ENCODE data around the gene ALPP. TPM values are rescaled to one million over a fixed set of nuclear protein-coding genes. Genes with fewer than 3 reads are reported as not detected.
"Not testable (repeated sequence)": the region's sequence is repeated elsewhere in the genome, so short reads cannot be mapped to it uniquely, and the experiment has no call there.

The ALPP gene
- total RNA-seq, 1 donor from 2014 or later = not detected

GRCh38 chr2:232365621-232366321, 12.8 kb upstream of the ALPP start:
- no peaks in the 10 kb centered on the region for H3F3A ChIP-seq (ENCODE audit: low read depth)
- H3K79me2 ChIP-seq (ENCODE audit: low read depth) = no peaks in the 10 kb centered on the region
- no peak overlapping the region for H3K4me3 ChIP-seq
- no peaks in the 10 kb centered on the region for H3K9me3 ChIP-seq (ENCODE audit: low read depth)
- no peak overlapping the region for H2AFZ ChIP-seq (replicated peaks)
- TF ChIP-seq CTCF (IDR thresholded peaks at IDR 0.05) = peak; percentile 56
- TF ChIP-seq EZH2 (IDR thresholded peaks at IDR 0.05) = no peak
- TF ChIP-seq EZH2phosphoT487 (IDR thresholded peaks at IDR 0.05) = no peak
- H3K4me1 Mint-ChIP-seq = peaks cover 22% of the 10 kb centered on the region
- no peaks in the 10 kb centered on the region for H3K36me3 ChIP-seq
- DNase-seq (ENCODE audit: low spot score) = peak; percentile 67
- no peaks in the 10 kb centered on the region for H3K36me3 Mint-ChIP-seq
- H3K4me1 ChIP-seq = peaks cover 13% of the 10 kb centered on the region
- no peaks in the 10 kb centered on the region for H3K27me3 ChIP-seq
- H3K9me3 Mint-ChIP-seq = peaks cover 7% of the 10 kb centered on the region
- H3K27ac ChIP-seq = no peak overlapping the region
- H3K27me3 Mint-ChIP-seq (ENCODE audit: insufficient read depth, low read depth) = peaks cover 6% of the 10 kb centered on the region
- H3K27ac Mint-ChIP-seq = no peak overlapping the region
- no peaks in the 10 kb centered on the region for H4K20me1 ChIP-seq (ENCODE audit: low read depth)
- no peak overlapping the region for H3K4me2 ChIP-seq
- no peak overlapping the region for H3K9ac ChIP-seq
- no peak overlapping the region for H3K4me3 Mint-ChIP-seq

DNA sequence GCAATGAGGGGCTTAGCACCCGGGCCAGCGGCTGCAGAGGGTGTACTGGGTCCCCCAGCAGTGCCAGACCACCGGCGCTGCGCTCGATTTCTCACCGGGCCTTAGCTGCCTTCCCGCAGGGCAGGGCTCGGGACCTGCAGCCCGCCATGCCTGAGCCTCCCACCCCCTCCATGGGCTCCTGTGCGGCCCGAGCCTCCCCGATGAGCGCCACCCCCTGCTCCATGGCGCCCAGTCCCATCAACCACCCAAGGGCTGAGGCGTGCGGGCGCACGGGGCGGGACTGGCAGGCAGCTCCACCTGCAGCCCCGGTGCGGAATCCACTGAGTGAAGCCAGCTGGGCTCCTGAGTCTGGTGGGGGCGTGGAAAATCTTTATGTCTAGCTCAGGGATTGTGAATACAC, 12.1 kb upstream of the ALPP start:
- H2AFZ ChIP-seq (replicated peaks); H3K9ac ChIP-seq; DNase-seq (ENCODE audit: low spot score); H3K27ac ChIP-seq; H3K9me3 Mint-ChIP-seq; H4K20me1 ChIP-seq (ENCODE audit: low read depth); H3K9me3 ChIP-seq (ENCODE audit: low read depth); H3K79me2 ChIP-seq (ENCODE audit: low read depth); H3K27me3 Mint-ChIP-seq (ENCODE audit: insufficient read depth, low read depth); H3K36me3 Mint-ChIP-seq; H3K27ac Mint-ChIP-seq; H3K36me3 ChIP-seq; H3K27me3 ChIP-seq; H3K4me3 ChIP-seq; H3K4me2 ChIP-seq; H3F3A ChIP-seq (ENCODE audit: low read depth); H3K4me3 Mint-ChIP-seq: not testable (repeated sequence)
- peaks cover 13% of the 10 kb centered on the region for H3K4me1 ChIP-seq
- H3K4me1 Mint-ChIP-seq = peaks cover 22% of the 10 kb centered on the region

GRCh38 chr2:232367016-232367415, 11.5 kb upstream of the ALPP start:
- no peaks in the 10 kb centered on the region for H3K36me3 Mint-ChIP-seq
- no peak overlapping the region for H3K4me3 ChIP-seq
- no peaks in the 10 kb centered on the region for H3K27me3 ChIP-seq
- no peaks in the 10 kb centered on the region for H3F3A ChIP-seq (ENCODE audit: low read depth)
- H3K4me1 ChIP-seq = peaks cover 13% of the 10 kb centered on the region
- no peak overlapping the region for H3K4me3 Mint-ChIP-seq
- H3K4me2 ChIP-seq = no peak overlapping the region
- H2AFZ ChIP-seq (replicated peaks) = no peak overlapping the region
- peaks cover 4% of the 10 kb centered on the region for H3K9me3 Mint-ChIP-seq
- H3K36me3 ChIP-seq = no peaks in the 10 kb centered on the region
- H3K9ac ChIP-seq = no peak overlapping the region
- no peak overlapping the region for H3K27ac ChIP-seq
- no peak for TF ChIP-seq CTCF (IDR thresholded peaks at IDR 0.05)
- TF ChIP-seq EZH2phosphoT487 (IDR thresholded peaks at IDR 0.05) = no peak
- no peak for TF ChIP-seq EZH2 (IDR thresholded peaks at IDR 0.05)
- H3K9me3 ChIP-seq (ENCODE audit: low read depth) = no peaks in the 10 kb centered on the region
- no peaks in the 10 kb centered on the region for H4K20me1 ChIP-seq (ENCODE audit: low read depth)
- peaks cover 8% of the 10 kb centered on the region for H3K27me3 Mint-ChIP-seq (ENCODE audit: insufficient read depth, low read depth)
- DNase-seq (ENCODE audit: low spot score) = no peak
- H3K4me1 Mint-ChIP-seq = peaks cover 22% of the 10 kb centered on the region
- H3K79me2 ChIP-seq (ENCODE audit: low read depth) = no peaks in the 10 kb centered on the region
- peak overlapping the region; percentile 37 for H3K27ac Mint-ChIP-seq

- no peaks in the 10 kb centered on the region for H3K36me3 ChIP-seq
- Mint-ChIP-seq H3K4me1 (peaks cover 22% of the 10 kb centered on the region), H3K4me3 (no peak overlapping the region), H3K27me3 (ENCODE audit: insufficient read depth, low read depth) (peaks cover 11% of the 10 kb centered on the region), H3K9me3 (no peaks in the 10 kb centered on the region), H3K27ac (no peak overlapping the region), H3K36me3 (no peaks in the 10 kb centered on the region)
- H3F3A ChIP-seq (ENCODE audit: low read depth) = no peaks in the 10 kb centered on the region
- no peaks in the 10 kb centered on the region for H3K9me3 ChIP-seq (ENCODE audit: low read depth)
- H3K27ac ChIP-seq = no peak overlapping the region
- peaks cover 13% of the 10 kb centered on the region for H3K4me1 ChIP-seq
- H3K79me2 ChIP-seq (ENCODE audit: low read depth) = no peaks in the 10 kb centered on the region
- no peak overlapping the region for H2AFZ ChIP-seq (replicated peaks)
- TF ChIP-seq EZH2 (IDR thresholded peaks at IDR 0.05) (no peak), CTCF (IDR thresholded peaks at IDR 0.05) (peak; percentile 47)
- no peaks in the 10 kb centered on the region for H4K20me1 ChIP-seq (ENCODE audit: low read depth)
- peak; percentile 55 for DNase-seq (ENCODE audit: low spot score)
- H3K4me2 ChIP-seq = no peak overlapping the region
- H3K9ac ChIP-seq = no peak overlapping the region
- H3K4me3 ChIP-seq = no peak overlapping the region
- no peaks in the 10 kb centered on the region for H3K27me3 ChIP-seq
Observed at GRCh38 chr2:232367591-232368233, 10.8 kb upstream of the ALPP start.

Data from neural progenitor cell (in vitro differentiated cells).